ENCODE measurements around the gene DLGAP1.

DLGAP1 gene

GRCh38 chr18:3902676-3903075 lies 552.4 kb downstream of the DLGAP1 start:
- H3K4me3 ChIP-seq (ENCODE audit: low read depth, low read length): no peak overlapping the region
- no peak for TF ChIP-seq MAX (IDR thresholded peaks at IDR 0.05; ENCODE audit: low read depth, low read length)
- TF ChIP-seq MYC (IDR thresholded peaks at IDR 0.05; ENCODE audit: low read depth, low read length): no peak
- TF ChIP-seq CTCF (IDR thresholded peaks at IDR 0.05; ENCODE audit: low read depth, low read length): no peak
- no peak for TF ChIP-seq POLR2A (IDR thresholded peaks at IDR 0.05; ENCODE audit: extremely low read depth, insufficient read length)
- DNase-seq (ENCODE audit: low read depth): no peak

- TF ChIP-seq POLR2A (IDR thresholded peaks at IDR 0.05; ENCODE audit: extremely low read depth, insufficient read length) (no peak), CTCF (IDR thresholded peaks at IDR 0.05; ENCODE audit: low read depth, low read length) (no peak), MAX (IDR thresholded peaks at IDR 0.05; ENCODE audit: low read depth, low read length) (no peak), MYC (IDR thresholded peaks at IDR 0.05; ENCODE audit: low read depth, low read length) (no peak)
- no peak overlapping the region for H3K4me3 ChIP-seq (ENCODE audit: low read depth, low read length)
- DNase-seq (ENCODE audit: low read depth): no peak
Observed at GRCh38 chr18:3901811-3902210, 553.3 kb downstream of the DLGAP1 start.

- no peak overlapping the region for H3K4me3 ChIP-seq (ENCODE audit: low read depth, low read length)
- no peak for TF ChIP-seq CTCF (IDR thresholded peaks at IDR 0.05; ENCODE audit: low read depth, low read length)
- TF ChIP-seq POLR2A (IDR thresholded peaks at IDR 0.05; ENCODE audit: extremely low read depth, insufficient read length): no peak
- no peak for TF ChIP-seq MYC (IDR thresholded peaks at IDR 0.05; ENCODE audit: low read depth, low read length)
- no peak for TF ChIP-seq MAX (IDR thresholded peaks at IDR 0.05; ENCODE audit: low read depth, low read length)
- no peak for DNase-seq (ENCODE audit: low read depth)
Observed at GRCh38 chr18:3901042-3901441, 554.1 kb downstream of the DLGAP1 start.

GRCh38 chr18:3900327-3900726 lies 554.8 kb downstream of the DLGAP1 start:
- TF ChIP-seq MYC (IDR thresholded peaks at IDR 0.05; ENCODE audit: low read depth, low read length): no peak
- no peak for TF ChIP-seq POLR2A (IDR thresholded peaks at IDR 0.05; ENCODE audit: extremely low read depth, insufficient read length)
- no peak for TF ChIP-seq MAX (IDR thresholded peaks at IDR 0.05; ENCODE audit: low read depth, low read length)
- TF ChIP-seq CTCF (IDR thresholded peaks at IDR 0.05; ENCODE audit: low read depth, low read length): no peak
- DNase-seq (ENCODE audit: low read depth): no peak

GRCh38 chr18:3898861-3899613 lies 556.1 kb downstream of the DLGAP1 start:
- TF ChIP-seq MYC (IDR thresholded peaks at IDR 0.05; ENCODE audit: low read depth, low read length) (no peak), MAX (IDR thresholded peaks at IDR 0.05; ENCODE audit: low read depth, low read length) (no peak), CTCF (IDR thresholded peaks at IDR 0.05; ENCODE audit: low read depth, low read length) (no peak), POLR2A (IDR thresholded peaks at IDR 0.05; ENCODE audit: extremely low read depth, insufficient read length) (no peak)

More at GRCh38 chr18:3900327-3900726, 554.8 kb downstream of the DLGAP1 start:
- H3K4me3 ChIP-seq (ENCODE audit: low read depth, low read length): no peak overlapping the region

More at GRCh38 chr18:3898861-3899613, 556.1 kb downstream of the DLGAP1 start:
- no peak for DNase-seq (ENCODE audit: low read depth)
- no peak overlapping the region for H3K4me3 ChIP-seq (ENCODE audit: low read depth, low read length)

Measured in NB4 (cell line).